CD14-positive monocyte (primary cell): Measurements from ENCODE around the gene CCDC33. TPM values are rescaled to one million over a fixed set of nuclear protein-coding genes. Genes with fewer than 3 reads are reported as not detected.

Experiments used
- DNase-seq, 3 donors: peaks; one replicate each; pipeline ENCODE4 v3.0.0-alpha.2; 2011 to 2022
- H2AFZ ChIP-seq: 2 replicates; pipeline ENCODE4 v1.6.0; 2012; ENCODE audit warnings: mild to moderate bottlenecking, low read depth, low read length, inconsistent platforms; ENCODE audit not compliant: insufficient read depth, poor library complexity, severe bottlenecking
- H3K27ac ChIP-seq, 2 donors: 1 replicate in 1 of 2; 2 replicates in 1 of 2; pipeline ENCODE4 v1.5.1; 2012 to 2013; ENCODE audit warnings: low read length in 2 of 2, control low read depth in 1 of 2, inconsistent platforms in 1 of 2, low read depth in 1 of 2, mild to moderate bottlenecking in 1 of 2
- H3K27me3 ChIP-seq, 2 donors: one replicate each; pipeline versions ENCODE4 v1.6.0 to v1.6.1; 2011 to 2013; ENCODE audit warnings: low read length in 2 of 2; ENCODE audit not compliant: control insufficient read depth in 2 of 2, insufficient read depth in 2 of 2
- H3K36me3 ChIP-seq, 2 donors: replicated peaks in 1 of 2; 1 replicate in 1 of 2; 2 replicates in 1 of 2; pipeline versions ENCODE4 v1.5.1 to v1.6.1; 2012 to 2013; ENCODE audit warnings: low read length in 2 of 2, control low read depth in 1 of 2, inconsistent platforms in 1 of 2, mild to moderate bottlenecking in 1 of 2; ENCODE audit not compliant: insufficient read depth in 2 of 2, control insufficient read depth in 1 of 2
- H3K4me1 ChIP-seq, 2 donors: 1 replicate in 1 of 2; 2 replicates in 1 of 2; pipeline versions ENCODE4 v1.5.1 to v1.6.1; 2012 to 2013; ENCODE audit warnings: low read length in 2 of 2, control low read depth in 1 of 2, inconsistent platforms in 1 of 2, mild to moderate bottlenecking in 1 of 2, moderate library complexity in 1 of 2; ENCODE audit not compliant: insufficient read depth in 2 of 2, control insufficient read depth in 1 of 2
- H3K4me2 ChIP-seq: replicated peaks from 2 replicates; pipeline ENCODE3; 2012; ENCODE audit warnings: low read length, moderate library complexity, mild to moderate bottlenecking; ENCODE audit not compliant: poor library complexity, severe bottlenecking; ENCODE audit errors: extremely low read depth
- H3K4me3 ChIP-seq, 3 experiments: fragments of 200-600 bp in 1 of 3; sonication (generic) in 1 of 3; replicated peaks in 1 of 3; 1 replicate in 2 of 3; 2 replicates in 1 of 3; pipeline ENCODE4 v1.5.1; 2011 to 2013; ENCODE audit warnings: low read length in 3 of 3, mild to moderate bottlenecking in 3 of 3, control low read depth in 2 of 3, low read depth in 2 of 3, inconsistent platforms in 1 of 3, moderate library complexity in 1 of 3
- H3K79me2 ChIP-seq: 2 replicates; pipeline ENCODE4 v1.6.0; 2012; ENCODE audit warnings: mild to moderate bottlenecking, control low read depth, inconsistent platforms, low read length, moderate library complexity; ENCODE audit not compliant: insufficient read depth
- H3K9ac ChIP-seq: 2 replicates; pipeline ENCODE4 v1.6.0; 2017; ENCODE audit warnings: low read length, mild to moderate bottlenecking; ENCODE audit not compliant: insufficient read depth, poor library complexity, severe bottlenecking
- H3K9me3 ChIP-seq, 2 donors: replicated peaks in 1 of 2; 1 replicate in 1 of 2; 2 replicates in 1 of 2; pipeline versions ENCODE4 v1.5.1 to v1.6.1; 2012 to 2013; ENCODE audit warnings: low read length in 2 of 2, control low read depth in 1 of 2; ENCODE audit not compliant: control insufficient read depth in 1 of 2, insufficient read depth in 1 of 2
- H4K20me1 ChIP-seq: 2 replicates; pipeline ENCODE4 v1.6.0; 2012; ENCODE audit warnings: mild to moderate bottlenecking, low read length, control low read depth, moderate library complexity; ENCODE audit not compliant: insufficient read depth
- H3K27ac Mint-ChIP-seq, 7 donors: one replicate each; pipeline ENCODE4 v1.8.0; 2020; ENCODE audit warnings: mild to moderate bottlenecking in 7 of 7, mixed read lengths in 7 of 7, moderate library complexity in 6 of 7, inconsistent platforms in 2 of 7
- H3K27me3 Mint-ChIP-seq, 3 donors: one replicate each; pipeline ENCODE4 v1.8.0; 2021 to 2022; ENCODE audit warnings: low read depth in 3 of 3, mild to moderate bottlenecking in 3 of 3, mixed read lengths in 3 of 3, moderate library complexity in 3 of 3, inconsistent platforms in 1 of 3
- H3K36me3 Mint-ChIP-seq, 2 donors: one replicate each; pipeline ENCODE4 v1.8.0; 2020; ENCODE audit warnings: mixed read lengths in 2 of 2, inconsistent platforms in 1 of 2, mild to moderate bottlenecking in 1 of 2
- H3K4me1 Mint-ChIP-seq: one replicate; pipeline ENCODE4 v1.8.0; 2020; ENCODE audit warnings: mild to moderate bottlenecking, mixed read lengths
- H3K4me3 Mint-ChIP-seq, 2 donors: one replicate each; pipeline ENCODE4 v1.8.0; 2020; ENCODE audit warnings: mild to moderate bottlenecking in 2 of 2, mixed read lengths in 2 of 2, moderate library complexity in 1 of 2
- H3K9me3 Mint-ChIP-seq, 7 donors: one replicate each; pipeline ENCODE4 v1.8.0; 2020 to 2022; ENCODE audit warnings: mixed read lengths in 7 of 7, mild to moderate bottlenecking in 6 of 7, moderate library complexity in 6 of 7, inconsistent platforms in 2 of 7
- CTCF ChIP-seq: fragments of 200-600 bp; IDR thresholded peaks from one replicate; pipeline ENCODE4 v1.8.0; 2022; ENCODE audit warnings: antibody characterized with exemption, mild to moderate bottlenecking
- WGBS: methylation state at CpG from one replicate; pipeline ENCODE4 v1.1.5; 2013; ENCODE audit warnings: missing lambda C conversion rate; ENCODE audit not compliant: insufficient coverage; 5-methylcytosine and 5-hydroxymethylcytosine counted together
- intact Hi-C, 2 donors: fragments of 100-400 bp; cut with micrococcal nuclease; formaldehyde crosslinking; loops; one replicate each; pipeline versions ENCODE4 v1.15.0 to v1.15.1; 2023
- polyA plus RNA-seq, 3 donors: library from polyadenylated mRNA; depleted of rRNA in 1 of 3; unstranded in 2 of 3; stranded (reverse) in 1 of 3; fragments of 300-500 nt in 2 of 3; fragments of >200 nt in 1 of 3; fragmentation: Illumina TruSeq in 2 of 3; gene quantifications; 1 replicate in 2 of 3; 2 replicates in 1 of 3; pipeline ENCODE4 v1.2.3, GENCODE V29; 2012 to 2021

CCDC33 gene
- polyA plus RNA-seq, 3 donors, result not detected

- Mint-ChIP-seq H3K9me3 (no peaks in the 10 kb centered on the region), H3K4me1 (peaks cover 1% of the 10 kb centered on the region), H3K27me3 (peaks cover 3 to 9% (median 4%) of the 10 kb centered on the region in 3 donors), H3K36me3 (no peaks in the 10 kb centered on the region), H3K4me3 (no peak overlapping the region), H3K27ac (peak overlapping the region in 1 of 7 donors; percentile 83)
- DNase-seq, result no peak
- Histone ChIP-seq H2AFZ (no peak overlapping the region), H3K4me2 (no peak overlapping the region), H3K36me3 (no peaks in the 10 kb centered on the region), H4K20me1 (no peaks in the 10 kb centered on the region), H3K9me3 (no peaks in the 10 kb centered on the region), H3K79me2 (no peaks in the 10 kb centered on the region), H3K27me3 (no peaks in the 10 kb centered on the region), H3K4me3 (no peak overlapping the region), H3K9ac (no peak overlapping the region), H3K27ac (no peak overlapping the region), H3K4me1 (no peaks in the 10 kb centered on the region)
- WGBS, result 54% methylated on average over 2 of the region's 7 CpGs
- intact Hi-C loops, result no loop called here
- TF ChIP-seq CTCF, result no peak
Observed at GRCh38 chr15:74201710-74202420, 34.3 kb upstream of the CCDC33 start.

- Mint-ChIP-seq H3K9me3 (no peaks in the 10 kb centered on the region), H3K27me3 (peaks cover 3 to 9% (median 4%) of the 10 kb centered on the region in 3 donors), H3K36me3 (no peaks in the 10 kb centered on the region), H3K27ac (peak within 1 kb of the TSS in 1 of 7 donors; percentile 83), H3K4me3 (no peak within 1 kb of the TSS), H3K4me1 (peaks cover 1% of the 10 kb centered on the region)
- no peak for DNase-seq
- intact Hi-C loops, result no loop called here
- H3K79me2 ChIP-seq, result no peaks in the 10 kb centered on the region
- no peaks in the 10 kb centered on the region for H3K27me3 ChIP-seq
- H3K27ac ChIP-seq, result no peak within 1 kb of the TSS
- H4K20me1 ChIP-seq, result no peaks in the 10 kb centered on the region
- no peak within 1 kb of the TSS for H3K4me2 ChIP-seq
- no peak within 1 kb of the TSS for H3K4me3 ChIP-seq
- H3K9me3 ChIP-seq, result no peaks in the 10 kb centered on the region
- WGBS, result 74% methylated on average over 15 of the region's 26 CpGs
- H3K4me1 ChIP-seq, result no peaks in the 10 kb centered on the region
- no peaks in the 10 kb centered on the region for H3K36me3 ChIP-seq
- no peak within 1 kb of the TSS for H3K9ac ChIP-seq
- no peak for TF ChIP-seq CTCF
- H2AFZ ChIP-seq, result no peak within 1 kb of the TSS
Observed at GRCh38 chr15:74202452-74203401, 33.4 kb upstream of the CCDC33 start, which contains the start of gene STRA6. Gene STRA6 (minus strand): TSS chr15:74202787. CDS start chr15:74202267, 520 bp downstream.
